Sigmoid colon (tissue), 7 donors: ENCODE data around the gene ENTPD6. TPM values are rescaled to one million over a fixed set of nuclear protein-coding genes. Genes with fewer than 3 reads are reported as not detected.
A peak's percentile ranks its signal among the peaks of the same experiment; 100 is the strongest.

ENCODE experiments used
- DNase-seq: peaks from one replicate; pipeline ENCODE4 v3.0.0-alpha.2; 2019
- H3K27ac ChIP-seq, 4 donors: fragments of 200-600 bp; sonication (generic); one replicate each; pipeline ENCODE4 v1.5.1; 2016 to 2019; ENCODE audit warnings: mild to moderate bottlenecking in 1 of 4
- H3K27me3 ChIP-seq, 3 donors: fragments of 200-600 bp; sonication (generic); one replicate each; pipeline ENCODE4 v1.5.1; 2019; ENCODE audit warnings: mild to moderate bottlenecking in 1 of 3
- H3K36me3 ChIP-seq, 4 donors: fragments of 200-600 bp; sonication (generic); one replicate each; pipeline ENCODE4 v1.5.1; 2016 to 2019
- H3K4me1 ChIP-seq, 4 donors: fragments of 200-600 bp; sonication (generic); one replicate each; pipeline ENCODE4 v1.5.1; 2017 to 2019
- H3K4me3 ChIP-seq, 4 donors: fragments of 200-600 bp; sonication (generic); one replicate each; pipeline ENCODE4 v1.5.1; 2017 to 2019; ENCODE audit warnings: mild to moderate bottlenecking in 2 of 4, moderate library complexity in 1 of 4
- H3K9me3 ChIP-seq, 4 donors: fragments of 200-600 bp in 3 of 4; sonication (generic) in 3 of 4; one replicate each; pipeline versions ENCODE4 v1.5.1 to v1.6.1; 2013 to 2019
- EP300 ChIP-seq, 4 donors: sonication (generic); formaldehyde crosslinking; IDR thresholded peaks; one replicate each; pipeline ENCODE4 v1.6.1; 2017; ENCODE audit warnings: antibody characterized with exemption in 4 of 4
- POLR2A ChIP-seq, 2 donors: fragments of 450-650 bp; IDR thresholded peaks; one replicate each; pipeline ENCODE4 v1.6.1; 2016; ENCODE audit warnings: antibody characterized with exemption in 2 of 2, mild to moderate bottlenecking in 2 of 2, moderate library complexity in 2 of 2
- POLR2AphosphoS5 ChIP-seq, 4 donors: sonication (generic); formaldehyde crosslinking; IDR thresholded peaks; one replicate each; pipeline ENCODE4 v1.6.1; 2017; ENCODE audit warnings: antibody characterized with exemption in 4 of 4
- WGBS, 2 donors: extraction: QIAGEN DNeasy Blood & Tissue Kit; methylation state at CpG; one replicate each; pipeline ENCODE4 v1.1.7; 2013; 5-methylcytosine and 5-hydroxymethylcytosine counted together
- intact Hi-C: fragments of 100-400 bp; cut with DNase I; formaldehyde crosslinking; loops from one replicate; pipeline ENCODE4 v1.15.1; 2023
- polyA plus RNA-seq, 3 donors: library from polyadenylated mRNA; stranded (reverse); fragments of 200-250 nt; gene quantifications; one replicate each; pipeline ENCODE4 v1.2.3, GENCODE V29; 2013
- total RNA-seq, 4 donors: library from RNA; depleted of rRNA; stranded (reverse); fragments of >200 nt; gene quantifications; one replicate each; pipeline ENCODE4 v1.1.0, GENCODE V29; 2016
- TF ChIP-seq, protein P1 (sequence below), 4 experiments: fragments of 450-650 bp in 3 of 4; fragments of 200-600 bp in 1 of 4; IDR thresholded peaks; one replicate each; pipeline ENCODE4 v1.5.1; 2016 to 2019; ENCODE audit warnings: antibody characterized with exemption in 4 of 4, mild to moderate bottlenecking in 3 of 4, moderate library complexity in 2 of 4
- donor health status: healthy with polysubstance abuse.
- donor health status: Bipolar disorder and iron deficiency.
- donor health status: healthy.

The ENTPD6 gene
- total and polyA plus RNA-seq, 7 donors: 26.0 to 117 (median 41.4) TPM

GRCh38 chr20:25224941-25225340 is 29.4 kb downstream of the ENTPD6 start:
- TF ChIP-seq POLR2A (IDR thresholded peaks at IDR 0.05) (no peak), POLR2AphosphoS5 (IDR thresholded peaks at IDR 0.05) (no peak), EP300 (IDR thresholded peaks at IDR 0.05) (no peak)
- TF ChIP-seq, protein P1, sequence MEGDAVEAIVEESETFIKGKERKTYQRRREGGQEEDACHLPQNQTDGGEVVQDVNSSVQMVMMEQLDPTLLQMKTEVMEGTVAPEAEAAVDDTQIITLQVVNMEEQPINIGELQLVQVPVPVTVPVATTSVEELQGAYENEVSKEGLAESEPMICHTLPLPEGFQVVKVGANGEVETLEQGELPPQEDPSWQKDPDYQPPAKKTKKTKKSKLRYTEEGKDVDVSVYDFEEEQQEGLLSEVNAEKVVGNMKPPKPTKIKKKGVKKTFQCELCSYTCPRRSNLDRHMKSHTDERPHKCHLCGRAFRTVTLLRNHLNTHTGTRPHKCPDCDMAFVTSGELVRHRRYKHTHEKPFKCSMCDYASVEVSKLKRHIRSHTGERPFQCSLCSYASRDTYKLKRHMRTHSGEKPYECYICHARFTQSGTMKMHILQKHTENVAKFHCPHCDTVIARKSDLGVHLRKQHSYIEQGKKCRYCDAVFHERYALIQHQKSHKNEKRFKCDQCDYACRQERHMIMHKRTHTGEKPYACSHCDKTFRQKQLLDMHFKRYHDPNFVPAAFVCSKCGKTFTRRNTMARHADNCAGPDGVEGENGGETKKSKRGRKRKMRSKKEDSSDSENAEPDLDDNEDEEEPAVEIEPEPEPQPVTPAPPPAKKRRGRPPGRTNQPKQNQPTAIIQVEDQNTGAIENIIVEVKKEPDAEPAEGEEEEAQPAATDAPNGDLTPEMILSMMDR (IDR thresholded peaks at IDR 0.05): no peak
- Histone ChIP-seq H3K27ac (peak overlapping the region in 2 of 4 donors; percentile 82 to 92), H3K4me3 (no peak overlapping the region), H3K27me3 (no peaks in the 10 kb centered on the region), H3K9me3 (no peaks in the 10 kb centered on the region), H3K36me3 (peaks cover 0 to 27% (median 0%) of the 10 kb centered on the region in 4 donors), H3K4me1 (peaks cover 0 to 45% (median 23%) of the 10 kb centered on the region in 4 donors)
- WGBS, 2 donors: 96 to 98% methylated on average over 16 of the region's 16 CpGs
- DNase-seq: no peak
- intact Hi-C loops: loop anchor here (10.0 kb wide), 1 partner anchor 470 kb away; the partner anchor contains the start of gene ZNF337

DNA sequence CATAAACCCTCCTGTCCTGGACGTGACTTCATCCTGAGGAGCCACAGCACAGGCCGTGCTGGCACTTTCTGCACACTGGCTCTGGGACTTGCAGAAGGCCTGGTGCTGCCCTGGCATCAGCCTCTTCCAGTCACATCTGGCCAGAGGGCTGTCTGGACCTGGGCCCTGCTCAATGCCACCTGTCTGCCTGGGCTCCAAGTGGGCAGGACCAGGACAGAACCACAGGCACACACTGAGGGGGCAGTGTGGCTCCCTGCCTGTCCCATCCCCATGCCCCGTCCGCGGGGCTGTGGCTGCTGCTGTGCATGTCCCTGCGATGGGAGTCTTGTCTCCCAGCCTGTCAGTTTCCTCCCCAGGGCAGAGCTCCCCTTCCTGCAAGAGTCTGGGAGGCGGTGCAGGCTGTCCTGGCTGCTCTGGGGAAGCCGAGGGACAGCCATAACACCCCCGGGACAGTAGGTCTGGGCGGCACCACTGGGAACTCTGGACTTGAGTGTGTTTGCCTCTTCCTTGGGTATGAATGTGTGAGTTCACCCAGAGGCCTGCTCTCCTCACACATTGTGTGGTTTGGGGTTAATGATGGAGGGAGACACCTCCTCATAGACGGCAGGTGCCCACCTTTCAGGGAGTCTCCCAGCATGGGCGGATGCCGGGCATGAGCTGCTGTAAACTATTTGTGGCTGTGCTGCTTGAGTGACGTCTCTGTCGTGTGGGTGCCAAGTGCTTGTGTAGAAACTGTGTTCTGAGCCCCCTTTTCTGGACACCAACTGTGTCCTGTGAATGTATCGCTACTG is 30.3 kb downstream of the ENTPD6 start:
- Histone ChIP-seq H3K36me3 (peaks cover 0 to 20% (median 0%) of the 10 kb centered on the region in 4 donors), H3K27ac (peak overlapping the region; percentile 76 to 92 (median 85)), H3K4me1 (peaks cover 0 to 54% (median 32%) of the 10 kb centered on the region in 4 donors), H3K27me3 (no peaks in the 10 kb centered on the region), H3K4me3 (no peak overlapping the region), H3K9me3 (no peaks in the 10 kb centered on the region)
- no peak for TF ChIP-seq POLR2AphosphoS5 (IDR thresholded peaks at IDR 0.05)
- TF ChIP-seq EP300 (IDR thresholded peaks at IDR 0.05): no peak
- no peak for TF ChIP-seq POLR2A (IDR thresholded peaks at IDR 0.05)
- TF ChIP-seq, protein P1 (IDR thresholded peaks at IDR 0.05): no peak
- 87 to 94% methylated on average over 16 of the region's 16 CpGs for WGBS, 2 donors
- DNase-seq: no peak
- intact Hi-C loops: loop anchor here (10.0 kb wide), 1 partner anchor 469 kb away; the partner anchor contains the start of gene ZNF337

DNA sequence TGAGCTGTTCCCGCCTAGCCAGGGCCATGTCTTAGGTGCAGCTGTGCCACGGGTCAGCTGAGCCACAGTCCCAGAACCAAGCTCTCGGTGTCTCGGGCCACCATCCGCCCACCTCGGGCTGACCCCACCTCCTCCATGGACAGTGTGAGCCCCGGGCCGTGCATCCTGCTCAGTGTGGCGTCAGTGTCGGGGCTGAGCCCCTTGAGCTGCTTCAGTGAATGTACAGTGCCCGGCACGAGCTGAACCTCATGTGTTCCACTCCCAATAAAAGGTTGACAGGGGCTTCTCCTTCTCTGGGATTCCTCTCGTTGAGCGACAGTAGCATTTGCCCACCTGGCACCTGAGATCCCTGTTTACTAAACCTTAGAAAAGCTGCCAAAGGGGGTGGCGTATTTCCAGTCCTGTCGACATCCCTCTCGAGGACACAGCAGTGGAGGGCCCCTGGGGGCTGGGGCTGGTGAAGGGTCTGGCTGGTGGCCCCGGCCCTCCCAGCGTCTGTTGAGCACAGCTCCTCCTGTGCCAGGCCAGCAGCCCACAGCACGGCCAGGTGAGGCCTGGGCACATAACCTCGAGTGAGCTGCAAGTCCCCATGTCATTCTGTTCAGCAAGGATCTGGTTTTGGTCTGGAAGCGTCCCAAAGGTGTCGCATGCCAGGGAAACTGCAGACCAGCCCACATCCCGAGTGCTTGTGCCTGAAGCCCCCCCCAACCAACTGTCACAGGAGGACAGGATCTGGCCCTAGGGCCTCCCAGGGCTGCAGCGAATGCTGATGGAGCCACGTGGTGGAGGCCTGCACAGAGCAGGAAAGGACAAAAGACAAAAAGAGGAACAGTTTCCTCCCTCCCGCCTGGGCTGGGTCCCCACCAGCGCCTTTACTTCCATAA is 31.2 kb downstream of the ENTPD6 start:
- intact Hi-C loops: loop anchor here (10.0 kb wide), 1 partner anchor 468 kb away; the partner anchor contains the start of gene ZNF337
- Histone ChIP-seq H3K36me3 (peaks cover 0 to 11% (median 0%) of the 10 kb centered on the region in 4 donors), H3K9me3 (no peaks in the 10 kb centered on the region), H3K27me3 (no peaks in the 10 kb centered on the region), H3K27ac (peak overlapping the region; percentile 76 to 92 (median 85)), H3K4me3 (peak overlapping the region in 1 of 4 donors; percentile 3), H3K4me1 (peaks cover 0 to 54% (median 35%) of the 10 kb centered on the region in 4 donors)
- TF ChIP-seq, protein P1 (IDR thresholded peaks at IDR 0.05): no peak
- no peak for TF ChIP-seq POLR2AphosphoS5 (IDR thresholded peaks at IDR 0.05)
- WGBS, 2 donors: 83 to 84% methylated on average over 28 of the region's 28 CpGs
- DNase-seq: no peak

DNA sequence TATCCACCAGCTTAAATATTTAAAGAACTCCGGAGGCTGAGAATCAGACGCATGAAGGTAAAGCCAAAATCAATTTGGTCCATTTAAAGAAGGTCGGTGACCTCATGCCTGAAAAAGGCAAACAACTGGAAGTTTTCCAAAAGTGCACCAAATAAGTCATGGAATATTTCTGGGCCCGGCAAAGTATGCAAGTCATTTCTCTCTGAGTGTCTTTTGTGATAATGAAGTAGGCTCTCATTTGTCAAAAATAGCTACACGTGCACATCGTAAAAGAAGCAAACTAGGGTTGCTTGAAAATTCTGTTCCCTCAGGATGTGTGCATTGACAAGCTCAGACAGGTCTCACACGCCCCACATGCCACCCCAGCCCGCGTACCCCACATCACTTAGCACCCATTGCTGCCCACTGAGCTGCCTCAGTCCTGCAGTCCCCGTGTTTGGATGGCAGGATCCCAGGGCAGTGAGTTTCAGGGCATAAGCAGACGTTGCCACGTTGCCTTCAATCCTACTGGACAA is 31.9 kb downstream of the ENTPD6 start:
- H3K36me3 ChIP-seq: peaks cover 0 to 10% (median 0%) of the 10 kb centered on the region in 4 donors
- DNase-seq: no peak
- no peaks in the 10 kb centered on the region for H3K9me3 ChIP-seq
- intact Hi-C loops: loop anchor here (10.0 kb wide), 1 partner anchor 467 kb away; the partner anchor contains the start of gene ZNF337
- H3K27ac ChIP-seq: peak overlapping the region; percentile 76 to 92 (median 85)
- H3K27me3 ChIP-seq: no peaks in the 10 kb centered on the region
- WGBS, 2 donors: 54 to 72% methylated on average over 12 of the region's 12 CpGs
- peak in 2 of 4 donors; percentile 42 to 44 for TF ChIP-seq POLR2AphosphoS5 (IDR thresholded peaks at IDR 0.05)
- peak in 1 of 4 donors; percentile 18 for TF ChIP-seq EP300 (IDR thresholded peaks at IDR 0.05)
- TF ChIP-seq POLR2A (IDR thresholded peaks at IDR 0.05): no peak
- H3K4me3 ChIP-seq: peak overlapping the region in 1 of 4 donors; percentile 3
- peaks cover 0 to 54% (median 35%) of the 10 kb centered on the region in 4 donors for H3K4me1 ChIP-seq
